Prostate gland (tissue), 2 donors: Measurements from ENCODE around the gene SPC25. TPM values are rescaled to one million over a fixed set of nuclear protein-coding genes. Genes with fewer than 3 reads are reported as not detected.

Source experiments
- DNase-seq: peaks from one replicate; pipeline ENCODE4 v3.0.0-alpha.2; 2019; ENCODE audit warnings: low spot score
- H3K27ac ChIP-seq, 2 donors: fragments of 200-600 bp; sonication (generic); 2 replicates each; pipeline ENCODE4 v1.5.1; 2017 to 2019
- H3K27me3 ChIP-seq: fragments of 200-600 bp; sonication (generic); replicated peaks from 2 replicates; pipeline ENCODE4 v1.5.1; 2019; ENCODE audit not compliant: insufficient read depth
- H3K36me3 ChIP-seq, 2 donors: fragments of 200-600 bp; sonication (generic); 1 replicate in 1 of 2; 2 replicates in 1 of 2; pipeline versions ENCODE4 v1.5.1 to v1.8.1; 2017 to 2019
- H3K4me1 ChIP-seq: fragments of 200-600 bp; sonication (generic); replicated peaks from 2 replicates; pipeline ENCODE4 v1.5.1; 2019
- H3K4me3 ChIP-seq, 2 donors: fragments of 200-600 bp; sonication (generic); 2 replicates each; pipeline ENCODE4 v1.5.1; 2017 to 2019
- H3K9me3 ChIP-seq: fragments of 200-600 bp; sonication (generic); 2 replicates; pipeline ENCODE4 v1.5.1; 2017
- CTCF ChIP-seq, 4 experiments: fragments of 200-600 bp in 2 of 4; fragments of 450-650 bp in 2 of 4; sonication (generic) in 2 of 4; IDR thresholded peaks; 1 replicate in 3 of 4; 2 replicates in 1 of 4; pipeline ENCODE4 v1.5.1; 2016 to 2019; ENCODE audit warnings: antibody characterized with exemption in 4 of 4, mild to moderate bottlenecking in 2 of 4, moderate library complexity in 2 of 4
- POLR2A ChIP-seq: fragments of 450-650 bp; IDR thresholded peaks from one replicate; pipeline ENCODE4 v1.6.1; 2016; ENCODE audit warnings: antibody characterized with exemption, mild to moderate bottlenecking
- POLR2AphosphoS5 ChIP-seq: sonication (generic); formaldehyde crosslinking; IDR thresholded peaks from one replicate; pipeline ENCODE4 v1.6.1; 2017; ENCODE audit warnings: antibody characterized with exemption
- WGBS: methylation state at CpG from one replicate; pipeline ENCODE4 v1.1.5; 2018; 5-methylcytosine and 5-hydroxymethylcytosine counted together
- intact Hi-C: fragments of 100-400 bp; cut with DNase I; formaldehyde crosslinking; loops from one replicate; pipeline ENCODE4 v1.14.2; 2022
- total RNA-seq, 2 donors: library from RNA; depleted of rRNA; stranded (reverse); fragments of >200 nt; gene quantifications; one replicate each; pipeline ENCODE4 v1.1.0, GENCODE V29; 2016

The SPC25 gene
- total RNA-seq, 2 donors from 2014 or later = 0.91 to 2.2 TPM

DNA sequence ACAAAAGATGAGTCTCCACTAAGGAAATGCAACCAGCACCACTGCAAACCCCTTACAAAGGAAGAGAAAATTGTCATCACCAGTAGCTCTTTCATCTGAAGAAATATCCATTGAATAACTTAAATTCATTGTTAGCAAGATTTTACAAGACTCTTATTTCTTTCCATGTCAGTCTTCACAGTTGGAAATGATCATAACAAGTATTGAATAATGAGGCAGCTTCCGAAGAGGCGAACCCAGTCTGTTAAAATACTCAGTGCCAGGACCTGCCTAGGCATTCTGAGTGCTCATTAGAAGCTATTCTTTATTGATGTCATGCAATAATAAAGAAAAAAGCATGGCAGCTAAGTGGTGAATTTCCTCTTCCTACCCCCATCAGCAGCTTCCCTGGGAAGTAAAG, 54.3 kb downstream of the SPC25 start:
- TF ChIP-seq CTCF (IDR thresholded peaks at IDR 0.05) = no peak
- TF ChIP-seq POLR2A = no peak
- no peak for TF ChIP-seq POLR2AphosphoS5
- 87% methylated on average over 2 of the region's 2 CpGs for WGBS
- no peaks in the 10 kb centered on the region for H3K36me3 ChIP-seq
- H3K27me3 ChIP-seq = no peaks in the 10 kb centered on the region
- H3K4me1 ChIP-seq = no peaks in the 10 kb centered on the region
- H3K9me3 ChIP-seq = no peaks in the 10 kb centered on the region
- H3K4me3 ChIP-seq = no peak overlapping the region
- intact Hi-C loops = no loop called here
- H3K27ac ChIP-seq = no peak overlapping the region
- no peak for DNase-seq

- Histone ChIP-seq H3K4me1 (no peaks in the 10 kb centered on the region), H3K27me3 (no peaks in the 10 kb centered on the region), H3K36me3 (no peaks in the 10 kb centered on the region), H3K4me3 (no peak overlapping the region), H3K9me3 (no peaks in the 10 kb centered on the region), H3K27ac (no peak overlapping the region)
- intact Hi-C loops = no loop called here
- TF ChIP-seq POLR2AphosphoS5 (no peak), POLR2A (no peak), CTCF (IDR thresholded peaks at IDR 0.05) (no peak)
- no peak for DNase-seq
These were observed 58.6 kb downstream of the SPC25 start for GRCh38 chr2:168831662-168832061.

DNA sequence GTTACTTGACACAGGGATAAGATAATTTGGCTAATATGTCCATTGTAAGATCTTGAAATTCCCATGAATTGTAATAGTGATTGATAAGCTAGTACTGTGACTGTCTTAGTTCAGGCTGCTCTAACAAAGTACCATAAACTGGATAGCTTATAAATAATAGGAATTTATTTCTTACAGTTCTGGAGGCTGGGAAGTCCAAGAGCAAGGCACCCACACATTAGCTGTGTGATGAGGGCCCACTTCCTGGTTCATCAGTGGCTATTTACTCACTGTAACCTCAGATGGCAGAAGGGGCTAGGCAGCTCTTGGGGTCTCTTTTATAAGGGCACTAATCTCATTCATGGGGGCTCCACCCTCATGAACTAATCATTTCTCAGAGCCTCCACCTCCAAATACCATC, 59.3 kb downstream of the SPC25 start:
- Histone ChIP-seq H3K9me3 (no peaks in the 10 kb centered on the region), H3K27me3 (no peaks in the 10 kb centered on the region), H3K36me3 (no peaks in the 10 kb centered on the region), H3K4me1 (no peaks in the 10 kb centered on the region), H3K27ac (no peak overlapping the region), H3K4me3 (no peak overlapping the region)
- TF ChIP-seq CTCF (IDR thresholded peaks at IDR 0.05) (no peak), POLR2AphosphoS5 (no peak), POLR2A (no peak)
- intact Hi-C loops = no loop called here
- DNase-seq = no peak

DNA sequence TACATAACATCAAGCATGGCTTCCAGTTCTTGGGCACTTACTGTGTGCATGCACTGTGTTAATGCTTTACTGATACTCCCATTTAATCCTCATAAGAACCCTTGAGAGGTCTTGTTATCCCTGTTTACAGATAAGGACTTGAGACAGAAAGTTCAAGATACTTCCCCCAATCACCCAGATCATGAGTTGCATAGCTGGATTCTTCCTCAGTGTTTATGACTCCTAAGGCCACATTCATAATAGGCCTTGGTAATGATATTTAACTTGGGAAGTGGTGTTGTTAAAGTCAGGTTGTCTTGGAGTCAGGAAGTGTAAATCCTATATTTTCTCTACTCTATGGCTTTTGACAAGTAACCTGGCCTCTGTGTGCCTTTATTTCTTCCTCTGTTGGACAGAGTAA, 65.1 kb downstream of the SPC25 start:
- no peaks in the 10 kb centered on the region for H3K9me3 ChIP-seq
- H3K4me3 ChIP-seq = no peak overlapping the region

DNA sequence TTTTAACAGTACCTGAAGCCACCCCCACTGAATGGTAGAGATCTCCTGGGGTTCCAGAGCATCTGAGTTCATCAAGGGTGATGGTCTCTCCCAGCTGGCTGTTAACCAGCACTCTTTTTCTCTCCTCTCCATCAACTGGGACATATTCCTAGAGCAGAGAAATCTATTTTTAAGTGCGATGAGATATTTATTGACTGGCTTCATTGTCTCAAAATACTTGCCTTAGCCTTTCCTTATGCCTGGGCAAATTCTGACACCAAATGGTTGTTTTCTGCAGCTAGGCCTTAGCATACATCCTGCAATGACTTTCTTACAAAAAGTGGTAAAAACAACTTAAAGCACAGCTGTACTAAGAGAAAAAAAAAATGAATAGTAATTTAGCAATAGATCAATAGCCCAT, 68.2 kb downstream of the SPC25 start:
- 79% methylated on average over 1 of the region's 1 CpG for WGBS
- Histone ChIP-seq H3K4me1 (no peaks in the 10 kb centered on the region), H3K27ac (no peak overlapping the region), H3K36me3 (no peaks in the 10 kb centered on the region), H3K9me3 (no peaks in the 10 kb centered on the region), H3K27me3 (no peaks in the 10 kb centered on the region), H3K4me3 (no peak overlapping the region)
- intact Hi-C loops = no loop called here
- no peak for DNase-seq
- TF ChIP-seq CTCF (IDR thresholded peaks at IDR 0.05) (no peak), POLR2A (no peak), POLR2AphosphoS5 (no peak)

More for the DNA sequence above, 65.1 kb downstream of the SPC25 start:
- H3K4me1 ChIP-seq = no peaks in the 10 kb centered on the region
- intact Hi-C loops = no loop called here
- H3K27ac ChIP-seq = no peak overlapping the region
- TF ChIP-seq POLR2A (no peak), CTCF (IDR thresholded peaks at IDR 0.05) (no peak), POLR2AphosphoS5 (no peak)
- H3K27me3 ChIP-seq = no peaks in the 10 kb centered on the region
- no peaks in the 10 kb centered on the region for H3K36me3 ChIP-seq
- no peak for DNase-seq
